Measurements from ENCODE around the gene PIK3R5. TPM values are rescaled to one million over a fixed set of nuclear protein-coding genes. Genes with fewer than 3 reads are reported as not detected.

Gene PIK3R5
- total and polyA plus RNA-seq, 2 donors (not counting 3 experiments of a cell fraction or from before 2014, with no cell fraction given) = not detected

GRCh38 chr17:8889458-8890210 lies 75.9 kb downstream of the PIK3R5 start:
- CTCF ChIA-PET = interaction anchor here (0.8 to 1.8 kb wide), 4 partner anchors 11 to 816 kb away, joined by 3 to 19 read pairs (median 3); no protein-coding TSS in a partner anchor

More at GRCh38 chr17:8889458-8890210, 75.9 kb downstream of the PIK3R5 start:
- H3K27me3 ChIP-seq (ENCODE audit: control insufficient read depth in 2 of 2, insufficient read depth in 2 of 2, low read length in 2 of 2) = no peaks in the 10 kb centered on the region
- POLR2A ChIA-PET = no interaction called here
- intact Hi-C loops (cut with micrococcal nuclease) (loop anchor here (10.0 kb wide), 1 partner anchor 635 kb away; no protein-coding TSS in a partner anchor), dilution Hi-C loops (cut with MboI; ENCODE audit: extremely low pct_ligation_motif_present, low sequenced_read_pairs) (no loop called here)
- no peaks in the 10 kb centered on the region for H3K36me3 ChIP-seq (ENCODE audit: control insufficient read depth in 2 of 2, extremely low read depth in 1 of 2, insufficient read depth in 2 of 2, low read length in 2 of 2)
- H3K79me2 ChIP-seq (ENCODE audit: control insufficient read depth, insufficient read depth, low read length) = no peaks in the 10 kb centered on the region
- DNase-seq (ENCODE audit: low read depth, low spot score) (no peak), FAIRE-seq (no peak)
- H3K4me2 ChIP-seq (ENCODE audit: insufficient read depth, low read length) = no peak overlapping the region
- H3K9me3 ChIP-seq (replicated peaks; ENCODE audit: control insufficient read depth, insufficient read depth, low read length) = no peaks in the 10 kb centered on the region
- no peaks in the 10 kb centered on the region for H3K9me1 ChIP-seq (replicated peaks; ENCODE audit: control insufficient read depth, extremely low read depth, insufficient read depth, low read length)
- BruUV-seq (replicated peaks) = no TSS peak
- no peaks in the 10 kb centered on the region for H4K20me1 ChIP-seq (replicated peaks; ENCODE audit: control insufficient read depth, extremely low read depth, insufficient read depth, low read length)
- H3K4me1 ChIP-seq (ENCODE audit: control insufficient read depth, extremely low read depth, insufficient read depth, low read length) = no peaks in the 10 kb centered on the region
- H3K27ac ChIP-seq (ENCODE audit: insufficient read depth, low read depth, low read length) = no peak overlapping the region
- H3K9ac ChIP-seq (replicated peaks; ENCODE audit: extremely low read depth, insufficient read depth, low read length) = no peak overlapping the region
- no peak overlapping the region for H3K4me3 ChIP-seq (replicated peaks in 1 of 3; ENCODE audit: insufficient read depth in 1 of 3, low read depth in 1 of 3, low read length in 3 of 3)
- no peak overlapping the region for H2AFZ ChIP-seq (ENCODE audit: low read depth, low read length)
- TF ChIP-seq FOS (IDR thresholded peaks at IDR 0.05; ENCODE audit: borderline replicate concordance, insufficient read depth, low read length) (no peak), EZH2 (IDR thresholded peaks at IDR 0.05; ENCODE audit: borderline replicate concordance, low read depth, low read length, severe bottlenecking) (no peak), MYC (IDR thresholded peaks at IDR 0.05; ENCODE audit: low read depth, low read length) (no peak), POLR2A (IDR thresholded peaks at IDR 0.05; ENCODE audit: low read depth, low read length) (no peak), GATA2 (IDR thresholded peaks at IDR 0.05; ENCODE audit: insufficient read depth, insufficient read length, low read depth, low read length) (no peak), JUN (IDR thresholded peaks at IDR 0.05; ENCODE audit: borderline replicate concordance, insufficient read depth, insufficient read length, low read depth) (no peak), POLR2AphosphoS5 (IDR thresholded peaks at IDR 0.05; ENCODE audit: insufficient read depth, low read depth, low read length) (no peak)
- TF ChIP-seq, protein P1, sequence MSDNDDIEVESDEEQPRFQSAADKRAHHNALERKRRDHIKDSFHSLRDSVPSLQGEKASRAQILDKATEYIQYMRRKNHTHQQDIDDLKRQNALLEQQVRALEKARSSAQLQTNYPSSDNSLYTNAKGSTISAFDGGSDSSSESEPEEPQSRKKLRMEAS (IDR thresholded peaks at IDR 0.05; ENCODE audit: insufficient read depth, insufficient read length) = no peak
- TF ChIP-seq, protein P2, sequence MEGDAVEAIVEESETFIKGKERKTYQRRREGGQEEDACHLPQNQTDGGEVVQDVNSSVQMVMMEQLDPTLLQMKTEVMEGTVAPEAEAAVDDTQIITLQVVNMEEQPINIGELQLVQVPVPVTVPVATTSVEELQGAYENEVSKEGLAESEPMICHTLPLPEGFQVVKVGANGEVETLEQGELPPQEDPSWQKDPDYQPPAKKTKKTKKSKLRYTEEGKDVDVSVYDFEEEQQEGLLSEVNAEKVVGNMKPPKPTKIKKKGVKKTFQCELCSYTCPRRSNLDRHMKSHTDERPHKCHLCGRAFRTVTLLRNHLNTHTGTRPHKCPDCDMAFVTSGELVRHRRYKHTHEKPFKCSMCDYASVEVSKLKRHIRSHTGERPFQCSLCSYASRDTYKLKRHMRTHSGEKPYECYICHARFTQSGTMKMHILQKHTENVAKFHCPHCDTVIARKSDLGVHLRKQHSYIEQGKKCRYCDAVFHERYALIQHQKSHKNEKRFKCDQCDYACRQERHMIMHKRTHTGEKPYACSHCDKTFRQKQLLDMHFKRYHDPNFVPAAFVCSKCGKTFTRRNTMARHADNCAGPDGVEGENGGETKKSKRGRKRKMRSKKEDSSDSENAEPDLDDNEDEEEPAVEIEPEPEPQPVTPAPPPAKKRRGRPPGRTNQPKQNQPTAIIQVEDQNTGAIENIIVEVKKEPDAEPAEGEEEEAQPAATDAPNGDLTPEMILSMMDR (IDR thresholded peaks at IDR 0.05; ENCODE audit: extremely low read depth in 1 of 2, insufficient read depth in 1 of 2, low read depth in 1 of 2, low read length in 2 of 2) = no peak

Measured in endothelial cell of umbilical vein (primary cell).